Ovary (tissue), 3 donors: ENCODE data around the gene MLNR.

Source experiments
- POLR2A ChIP-seq: fragments of 450-650 bp; IDR thresholded peaks from one replicate; pipeline ENCODE4 v1.6.1; 2017; ENCODE audit warnings: antibody characterized with exemption, mild to moderate bottlenecking, moderate library complexity
- TF ChIP-seq, protein P1 (sequence below), 3 donors: fragments of 450-650 bp in 2 of 3; fragments of 200-600 bp in 1 of 3; IDR thresholded peaks; one replicate each; pipeline versions ENCODE4 v1.5.1 to v1.8.0; 2016 to 2022; ENCODE audit warnings: antibody characterized with exemption in 3 of 3, mild to moderate bottlenecking in 1 of 3
- donor health status: DM: no; HTN: no; CAD: no.

DNA sequence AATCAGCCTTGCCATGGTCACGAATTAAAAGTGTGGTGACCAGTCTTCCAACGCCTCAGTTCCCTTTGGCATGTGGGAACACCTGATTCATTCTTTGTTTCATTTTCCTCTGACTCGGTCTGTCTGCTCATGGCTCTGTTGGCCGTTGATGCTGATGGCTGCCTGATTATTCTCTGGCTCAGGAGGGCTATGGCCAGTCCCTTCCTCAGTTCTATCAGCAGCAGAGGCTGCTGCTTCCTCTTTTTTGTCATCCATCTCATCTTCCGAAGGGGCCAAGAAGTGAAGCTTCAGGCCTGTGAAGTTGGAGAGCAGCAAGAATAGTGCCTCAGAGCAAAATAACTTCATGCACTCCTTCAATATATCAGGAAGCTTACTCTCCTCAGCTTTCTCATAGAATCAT lies 9.5 kb upstream of the MLNR start:
- no peak for TF ChIP-seq POLR2A
- TF ChIP-seq, protein P1, sequence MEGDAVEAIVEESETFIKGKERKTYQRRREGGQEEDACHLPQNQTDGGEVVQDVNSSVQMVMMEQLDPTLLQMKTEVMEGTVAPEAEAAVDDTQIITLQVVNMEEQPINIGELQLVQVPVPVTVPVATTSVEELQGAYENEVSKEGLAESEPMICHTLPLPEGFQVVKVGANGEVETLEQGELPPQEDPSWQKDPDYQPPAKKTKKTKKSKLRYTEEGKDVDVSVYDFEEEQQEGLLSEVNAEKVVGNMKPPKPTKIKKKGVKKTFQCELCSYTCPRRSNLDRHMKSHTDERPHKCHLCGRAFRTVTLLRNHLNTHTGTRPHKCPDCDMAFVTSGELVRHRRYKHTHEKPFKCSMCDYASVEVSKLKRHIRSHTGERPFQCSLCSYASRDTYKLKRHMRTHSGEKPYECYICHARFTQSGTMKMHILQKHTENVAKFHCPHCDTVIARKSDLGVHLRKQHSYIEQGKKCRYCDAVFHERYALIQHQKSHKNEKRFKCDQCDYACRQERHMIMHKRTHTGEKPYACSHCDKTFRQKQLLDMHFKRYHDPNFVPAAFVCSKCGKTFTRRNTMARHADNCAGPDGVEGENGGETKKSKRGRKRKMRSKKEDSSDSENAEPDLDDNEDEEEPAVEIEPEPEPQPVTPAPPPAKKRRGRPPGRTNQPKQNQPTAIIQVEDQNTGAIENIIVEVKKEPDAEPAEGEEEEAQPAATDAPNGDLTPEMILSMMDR (IDR thresholded peaks at IDR 0.05): no peak
